HG02588 (cell line): Measurements from ENCODE around the gene CAVIN2.

Source experiments
- ATAC-seq: cut with Tn5 transposase; IDR thresholded peaks from one replicate; pipeline ENCODE4 v1.9.1; 2021; ENCODE audit warnings: mild to moderate bottlenecking, moderate library complexity; ENCODE audit not compliant: unreplicated experiment

The CAVIN2 gene

DNA sequence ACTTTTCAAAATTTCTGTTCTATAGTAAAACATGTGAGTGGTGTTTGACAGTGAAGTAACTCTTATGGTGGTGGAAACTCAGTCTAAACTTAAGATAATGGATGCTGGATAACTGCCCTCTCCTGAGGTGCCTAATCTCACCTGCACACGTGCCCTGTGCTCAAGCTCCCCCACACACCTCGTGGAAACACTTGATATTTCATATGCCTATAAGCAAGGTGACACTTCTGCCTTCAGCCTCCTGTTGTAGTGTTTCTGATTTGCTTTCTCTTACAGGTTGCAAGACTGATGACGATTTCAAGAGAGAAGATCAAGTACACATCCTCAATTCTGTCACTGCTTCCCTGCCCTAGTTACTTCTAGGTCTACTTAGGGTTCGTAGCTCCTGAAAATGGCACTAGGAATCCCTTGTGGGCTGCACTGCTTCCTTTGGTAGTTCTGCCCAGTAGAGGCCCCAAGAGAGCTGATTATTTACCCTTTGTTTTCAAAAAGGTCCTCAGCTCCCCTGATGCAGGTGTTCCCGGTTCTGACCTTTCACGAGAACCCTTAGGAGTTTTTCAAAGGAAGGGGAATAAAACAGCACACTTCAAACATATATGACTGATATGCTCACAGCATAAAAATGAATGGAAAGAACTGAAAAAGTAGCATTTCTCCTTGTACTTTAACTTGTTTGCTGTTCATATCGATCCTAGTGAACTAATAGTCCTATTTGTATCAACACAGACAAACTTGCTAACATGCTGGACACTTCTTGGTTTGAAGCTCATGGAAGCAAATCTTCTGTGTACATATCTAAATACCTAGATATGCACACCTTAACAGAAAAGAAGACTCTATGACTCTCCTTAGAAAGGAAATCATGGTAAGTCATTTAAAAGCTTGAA is 6.7 kb downstream of the CAVIN2 start:
- ATAC-seq = no peak

DNA sequence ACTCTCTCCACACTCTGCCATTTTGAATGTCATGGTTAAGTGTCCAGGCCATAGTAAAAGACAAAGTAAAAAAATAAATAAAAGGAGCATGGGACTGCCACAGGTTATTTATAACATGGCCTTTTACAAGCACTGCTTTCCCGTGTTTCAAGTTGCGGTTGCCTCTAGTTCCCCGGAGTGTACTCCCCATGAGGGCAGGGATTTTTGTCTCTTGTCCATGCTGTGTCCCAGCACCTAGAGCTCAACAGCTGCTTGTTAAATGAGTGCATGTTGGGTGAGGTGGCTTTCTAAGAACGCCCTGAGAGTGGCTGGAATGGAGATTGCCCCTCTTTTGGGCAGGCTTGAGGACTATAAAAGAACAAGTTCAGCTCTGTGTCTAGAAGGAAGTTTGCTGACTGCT is 8.4 kb downstream of the CAVIN2 start:
- ATAC-seq = no peak

GRCh38 chr2:191836853-191837769 is 9.8 kb downstream of the CAVIN2 start:
- peak; percentile 71 for ATAC-seq

- no peak for ATAC-seq
Observed at GRCh38 chr2:191836471-191836852, 10.4 kb downstream of the CAVIN2 start.

- no peak for ATAC-seq
Observed at GRCh38 chr2:191835539-191836350, 11.1 kb downstream of the CAVIN2 start.

GRCh38 chr2:191835100-191835499 is 11.8 kb downstream of the CAVIN2 start:
- ATAC-seq = no peak

DNA sequence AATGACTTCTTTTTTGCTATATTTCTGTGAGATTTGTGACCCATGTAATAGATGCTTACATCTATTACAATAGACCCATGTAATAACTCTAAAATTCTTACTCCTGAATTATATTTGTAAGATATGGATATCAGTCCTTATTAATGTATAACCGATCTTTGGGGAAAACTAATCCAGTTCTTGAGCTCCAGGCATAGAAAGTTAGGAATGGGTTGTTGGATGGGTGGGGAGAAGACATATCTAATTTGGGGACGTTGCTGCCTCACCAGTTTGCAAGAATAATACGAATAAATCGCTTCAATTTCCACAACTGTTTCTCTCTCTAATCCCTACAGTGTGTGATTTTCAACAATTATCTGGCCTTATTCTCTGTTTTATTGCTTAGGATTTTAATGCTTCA is 13.5 kb downstream of the CAVIN2 start:
- no peak for ATAC-seq

- no peak for ATAC-seq
Observed at GRCh38 chr2:191832668-191833067, 14.2 kb downstream of the CAVIN2 start.

- ATAC-seq = no peak
Observed at GRCh38 chr2:191831410-191831994, 15.4 kb downstream of the CAVIN2 start.

DNA sequence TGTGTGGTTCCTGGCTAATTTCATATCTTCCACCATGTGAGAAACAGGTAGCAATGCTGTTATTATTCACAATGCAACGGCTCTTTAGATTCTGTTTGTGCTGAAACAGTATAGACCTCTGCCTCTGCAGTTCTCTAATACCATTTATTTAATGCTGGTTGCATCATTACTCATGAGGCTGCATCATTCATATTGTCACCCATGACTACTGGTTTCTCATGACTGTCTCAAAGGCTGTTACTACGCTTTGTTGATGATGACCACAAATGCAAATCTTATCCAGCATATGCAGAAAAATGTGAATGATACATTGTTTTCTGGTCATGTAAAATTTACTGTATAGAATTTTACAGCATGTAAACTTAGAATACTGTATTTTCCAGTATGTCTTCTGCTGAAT is 22.5 kb downstream of the CAVIN2 start:
- no peak for ATAC-seq

DNA sequence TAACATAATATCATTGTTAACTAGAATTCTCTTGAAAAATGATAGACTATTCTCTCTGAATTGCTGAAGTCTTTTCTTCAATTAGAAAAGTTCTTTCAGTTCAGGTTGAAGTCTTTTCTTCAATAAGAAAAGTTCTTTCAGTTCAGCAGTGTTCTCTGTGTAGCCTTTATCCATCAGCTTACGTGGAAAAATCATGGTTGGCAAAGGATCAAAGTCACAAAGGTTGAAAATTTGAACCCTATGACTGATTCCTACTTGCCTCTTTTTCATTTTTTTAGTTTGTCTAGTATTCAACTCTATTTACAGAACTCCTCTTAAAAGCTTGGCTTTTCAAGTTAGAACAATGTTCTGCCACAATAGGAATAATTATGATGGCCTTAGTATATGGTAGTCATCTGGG is 25.8 kb downstream of the CAVIN2 start:
- ATAC-seq = no peak

GRCh38 chr2:191818725-191819350 is 28.1 kb downstream of the CAVIN2 start:
- no peak for ATAC-seq

DNA sequence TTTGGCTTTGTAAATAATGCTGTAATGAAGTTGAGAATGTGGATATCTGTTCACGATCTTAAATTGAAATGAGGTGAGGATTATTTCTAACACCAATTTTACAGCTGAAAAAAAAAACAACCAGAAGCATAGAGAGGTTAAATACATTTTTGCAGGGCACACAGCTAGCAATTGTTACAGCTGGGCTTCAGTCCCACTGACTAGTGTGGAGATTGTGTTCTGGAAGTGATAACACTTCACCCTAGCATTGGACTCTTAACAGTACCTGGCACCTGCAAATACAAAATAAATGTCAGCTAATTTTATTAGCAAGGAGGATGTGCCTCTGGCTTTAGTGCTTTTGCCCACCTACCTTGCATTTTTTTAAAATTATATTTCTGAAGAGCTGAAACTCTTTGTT is 28.8 kb downstream of the CAVIN2 start:
- no peak for ATAC-seq

DNA sequence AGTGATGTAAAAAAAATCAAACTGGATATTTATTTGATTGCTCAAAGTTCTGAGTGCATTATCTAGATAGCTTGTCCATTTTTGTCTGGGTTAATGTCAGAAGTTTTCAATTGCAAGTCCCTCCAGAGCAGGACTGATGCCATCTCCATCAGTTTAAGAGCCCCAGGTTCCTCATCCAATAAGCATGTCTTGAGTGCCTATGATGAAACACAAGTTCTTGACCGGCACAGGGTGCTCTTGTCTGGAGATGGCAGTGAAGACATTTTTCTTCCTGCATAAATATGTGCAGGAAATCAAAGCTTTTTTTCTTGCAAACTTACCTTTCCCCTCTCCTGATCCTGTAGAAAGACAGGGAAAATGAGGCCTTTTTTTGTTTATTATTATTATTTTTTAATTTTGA is 31.9 kb downstream of the CAVIN2 start:
- ATAC-seq = no peak

DNA sequence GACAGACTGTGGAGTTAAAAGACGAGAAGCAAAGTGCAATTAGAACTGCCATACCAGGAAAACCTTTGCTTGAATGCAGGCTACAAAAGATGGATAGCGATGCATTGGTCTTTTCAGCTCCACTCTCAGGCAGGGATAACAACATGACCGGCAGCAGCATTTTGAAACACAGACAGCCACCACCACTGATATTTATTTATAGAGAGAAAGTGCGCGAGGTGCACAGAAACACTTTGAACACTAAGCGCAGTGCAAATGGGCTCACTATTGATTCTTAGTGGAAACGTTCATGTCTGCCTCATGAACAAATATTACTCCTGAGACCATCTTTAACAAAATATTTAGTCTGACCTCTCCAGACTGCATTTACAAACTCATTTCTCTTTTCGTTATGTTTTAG is 32.9 kb downstream of the CAVIN2 start:
- ATAC-seq = no peak

GRCh38 chr2:191811807-191812602 is 34.9 kb downstream of the CAVIN2 start:
- peak; percentile 65 for ATAC-seq

- no peak for ATAC-seq
Observed at GRCh38 chr2:191806396-191806795, 40.5 kb downstream of the CAVIN2 start.

GRCh38 chr2:191804766-191805165 is 42.1 kb downstream of the CAVIN2 start:
- no peak for ATAC-seq

GRCh38 chr2:191803007-191803406 is 43.9 kb downstream of the CAVIN2 start:
- ATAC-seq = no peak
